ENCODE results near the gene DDX47.

DNA sequence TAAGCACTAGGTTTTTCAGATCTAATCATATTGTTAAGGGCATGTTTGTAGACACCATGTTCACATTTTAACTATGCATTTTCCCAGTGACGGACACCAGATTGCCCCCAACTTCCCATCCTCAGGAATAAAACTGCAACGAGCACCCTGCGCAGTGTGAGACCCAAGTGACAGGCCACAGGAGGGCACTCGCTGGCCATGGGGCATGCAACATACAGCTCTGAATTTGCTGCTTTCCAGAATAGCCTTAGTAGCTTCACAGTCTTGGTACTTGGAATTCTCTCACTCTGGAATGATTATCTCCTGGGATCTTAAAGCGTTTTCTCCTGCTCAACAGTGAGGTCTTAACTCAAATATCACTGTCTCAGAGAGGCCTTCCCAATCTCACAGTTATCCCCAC is 972 bp upstream of the DDX47 start:
- TF ChIP-seq CSDC2 (CRISPR knock-in tag; IDR thresholded peaks at IDR 0.05): no peak
- TF ChIP-seq, protein P1, sequence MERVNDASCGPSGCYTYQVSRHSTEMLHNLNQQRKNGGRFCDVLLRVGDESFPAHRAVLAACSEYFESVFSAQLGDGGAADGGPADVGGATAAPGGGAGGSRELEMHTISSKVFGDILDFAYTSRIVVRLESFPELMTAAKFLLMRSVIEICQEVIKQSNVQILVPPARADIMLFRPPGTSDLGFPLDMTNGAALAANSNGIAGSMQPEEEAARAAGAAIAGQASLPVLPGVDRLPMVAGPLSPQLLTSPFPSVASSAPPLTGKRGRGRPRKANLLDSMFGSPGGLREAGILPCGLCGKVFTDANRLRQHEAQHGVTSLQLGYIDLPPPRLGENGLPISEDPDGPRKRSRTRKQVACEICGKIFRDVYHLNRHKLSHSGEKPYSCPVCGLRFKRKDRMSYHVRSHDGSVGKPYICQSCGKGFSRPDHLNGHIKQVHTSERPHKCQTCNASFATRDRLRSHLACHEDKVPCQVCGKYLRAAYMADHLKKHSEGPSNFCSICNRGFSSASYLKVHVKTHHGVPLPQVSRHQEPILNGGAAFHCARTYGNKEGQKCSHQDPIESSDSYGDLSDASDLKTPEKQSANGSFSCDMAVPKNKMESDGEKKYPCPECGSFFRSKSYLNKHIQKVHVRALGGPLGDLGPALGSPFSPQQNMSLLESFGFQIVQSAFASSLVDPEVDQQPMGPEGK (CRISPR knock-in tag; IDR thresholded peaks at IDR 0.05; ENCODE audit: borderline replicate concordance): no peak
- TF ChIP-seq SNAI2 (CRISPR knock-in tag; IDR thresholded peaks at IDR 0.05): no peak
- TF ChIP-seq BACH2 (CRISPR knock-in tag; IDR thresholded peaks at IDR 0.05; ENCODE audit: borderline replicate concordance): no peak
- no peak for TF ChIP-seq ZFP30 (CRISPR knock-in tag; IDR thresholded peaks at IDR 0.05)
- no peak for TF ChIP-seq ZNF565 (CRISPR knock-in tag; conservative IDR thresholded peaks at IDR 0.05; ENCODE audit: low read depth)
- TF ChIP-seq TOX (CRISPR knock-in tag; IDR thresholded peaks at IDR 0.05; ENCODE audit: borderline replicate concordance): no peak
- no peak for TF ChIP-seq OSR1 (CRISPR knock-in tag; IDR thresholded peaks at IDR 0.05)
- TF ChIP-seq PPARA (CRISPR knock-in tag; IDR thresholded peaks at IDR 0.05; ENCODE audit: borderline replicate concordance): no peak
- TF ChIP-seq ZFP3 (CRISPR knock-in tag; IDR thresholded peaks at IDR 0.05): no peak
- TF ChIP-seq ZNF8 (CRISPR knock-in tag; IDR thresholded peaks at IDR 0.05): no peak
- TF ChIP-seq, protein P2, sequence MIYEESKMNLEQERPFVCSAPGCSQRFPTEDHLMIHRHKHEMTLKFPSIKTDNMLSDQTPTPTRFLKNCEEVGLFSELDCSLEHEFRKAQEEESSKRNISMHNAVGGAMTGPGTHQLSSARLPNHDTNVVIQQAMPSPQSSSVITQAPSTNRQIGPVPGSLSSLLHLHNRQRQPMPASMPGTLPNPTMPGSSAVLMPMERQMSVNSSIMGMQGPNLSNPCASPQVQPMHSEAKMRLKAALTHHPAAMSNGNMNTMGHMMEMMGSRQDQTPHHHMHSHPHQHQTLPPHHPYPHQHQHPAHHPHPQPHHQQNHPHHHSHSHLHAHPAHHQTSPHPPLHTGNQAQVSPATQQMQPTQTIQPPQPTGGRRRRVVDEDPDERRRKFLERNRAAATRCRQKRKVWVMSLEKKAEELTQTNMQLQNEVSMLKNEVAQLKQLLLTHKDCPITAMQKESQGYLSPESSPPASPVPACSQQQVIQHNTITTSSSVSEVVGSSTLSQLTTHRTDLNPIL (CRISPR knock-in tag; IDR thresholded peaks at IDR 0.05; ENCODE audit: low read depth): no peak
